Measurements from ENCODE around the gene GPR75. TPM values are rescaled to one million over a fixed set of nuclear protein-coding genes. Genes with fewer than 3 reads are reported as not detected.
"Not testable (repeated sequence)": the region's sequence is repeated elsewhere in the genome, so short reads cannot be mapped to it uniquely, and the experiment has no call there.

Gene GPR75
- total RNA-seq, 1 experiment from 2014 or later, result 5.3 TPM

DNA sequence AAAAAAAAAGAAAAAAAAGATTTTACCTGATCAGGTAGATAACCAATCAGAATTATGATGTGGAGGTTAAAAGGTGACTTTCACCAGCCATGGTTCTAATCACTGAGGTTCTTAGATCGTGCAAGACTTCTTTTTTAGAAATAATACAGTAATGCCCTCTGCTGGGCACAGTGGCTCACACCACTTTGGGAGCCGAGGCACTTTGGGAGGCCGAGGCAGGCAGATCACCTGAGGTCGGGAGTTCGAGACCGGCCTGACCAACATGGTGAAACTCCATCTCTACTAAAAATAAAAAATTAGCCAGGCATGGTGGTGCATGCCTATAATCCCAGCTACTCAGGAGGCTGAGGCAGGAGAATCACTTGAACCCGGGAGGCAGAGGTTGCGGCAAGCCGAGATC lies 36.1 kb downstream of the GPR75 start:
- no CpG with 5 or more reads among the region's 9 CpGs for WGBS (ENCODE audit: extremely low coverage, insufficient read length, low lambda C conversion rate)
- not testable (repeated sequence) for H3K27ac ChIP-seq (ENCODE audit: insufficient read length, low read depth, low read length); H3K27me3 ChIP-seq (ENCODE audit: insufficient read depth, low read length); H2BK15ac ChIP-seq (ENCODE audit: low read depth, low read length); H3K23ac ChIP-seq (ENCODE audit: insufficient read length, low read depth, low read length); H3K9ac ChIP-seq (ENCODE audit: extremely low read depth, insufficient read length, low read length); H3K9me3 Mint-ChIP-seq; H3K36me3 Mint-ChIP-seq (ENCODE audit: insufficient read depth in 1 of 3, low read depth in 3 of 3); H3K9me3 ChIP-seq (ENCODE audit: control insufficient read depth, low read depth, low read length); H3K79me2 ChIP-seq (ENCODE audit: insufficient read depth, low read length); H3K4ac ChIP-seq (ENCODE audit: low read depth, low read length); H3K27ac Mint-ChIP-seq; H3K4me3 Mint-ChIP-seq; H3K14ac ChIP-seq (ENCODE audit: insufficient read depth, low read length); H2BK12ac ChIP-seq (ENCODE audit: insufficient read length, low read depth, low read length); H3K79me1 ChIP-seq (ENCODE audit: insufficient read depth, low read depth, low read length, poor library complexity, severe bottlenecking); H2AFZ ChIP-seq (ENCODE audit: low read length); H3K27me3 Mint-ChIP-seq (ENCODE audit: low read depth); H3K23me2 ChIP-seq (ENCODE audit: insufficient read length, low read depth, low read length, poor library complexity, severe bottlenecking); H2BK5ac ChIP-seq (ENCODE audit: insufficient read length, low read length); H3K18ac ChIP-seq (ENCODE audit: insufficient read length, low read depth, low read length); H2BK20ac ChIP-seq (ENCODE audit: low read depth, low read length, poor library complexity, severe bottlenecking); H2BK120ac ChIP-seq (ENCODE audit: low read depth, low read length, poor library complexity, severe bottlenecking); DNase-seq; H4K20me1 ChIP-seq (ENCODE audit: control insufficient read depth, insufficient read depth, insufficient read length); H4K5ac ChIP-seq (ENCODE audit: insufficient read length, low read depth, low read length); H3T11ph ChIP-seq (ENCODE audit: low read length); H4K91ac ChIP-seq (ENCODE audit: insufficient read length, low read depth, low read length); H2AK5ac ChIP-seq (ENCODE audit: insufficient read length, low read length); H3K4me2 ChIP-seq (ENCODE audit: insufficient read depth, insufficient read length, low read length); H4K8ac ChIP-seq (replicated peaks; ENCODE audit: insufficient read length, low read depth, low read length); H3K56ac ChIP-seq (ENCODE audit: insufficient read length, low read depth, low read length)
- peaks cover 10% of the 10 kb centered on the region; the same call in 1 of the 2 replicates for H3K4me1 ChIP-seq (ENCODE audit: insufficient read depth, low read length)
- TF ChIP-seq, protein P1, sequence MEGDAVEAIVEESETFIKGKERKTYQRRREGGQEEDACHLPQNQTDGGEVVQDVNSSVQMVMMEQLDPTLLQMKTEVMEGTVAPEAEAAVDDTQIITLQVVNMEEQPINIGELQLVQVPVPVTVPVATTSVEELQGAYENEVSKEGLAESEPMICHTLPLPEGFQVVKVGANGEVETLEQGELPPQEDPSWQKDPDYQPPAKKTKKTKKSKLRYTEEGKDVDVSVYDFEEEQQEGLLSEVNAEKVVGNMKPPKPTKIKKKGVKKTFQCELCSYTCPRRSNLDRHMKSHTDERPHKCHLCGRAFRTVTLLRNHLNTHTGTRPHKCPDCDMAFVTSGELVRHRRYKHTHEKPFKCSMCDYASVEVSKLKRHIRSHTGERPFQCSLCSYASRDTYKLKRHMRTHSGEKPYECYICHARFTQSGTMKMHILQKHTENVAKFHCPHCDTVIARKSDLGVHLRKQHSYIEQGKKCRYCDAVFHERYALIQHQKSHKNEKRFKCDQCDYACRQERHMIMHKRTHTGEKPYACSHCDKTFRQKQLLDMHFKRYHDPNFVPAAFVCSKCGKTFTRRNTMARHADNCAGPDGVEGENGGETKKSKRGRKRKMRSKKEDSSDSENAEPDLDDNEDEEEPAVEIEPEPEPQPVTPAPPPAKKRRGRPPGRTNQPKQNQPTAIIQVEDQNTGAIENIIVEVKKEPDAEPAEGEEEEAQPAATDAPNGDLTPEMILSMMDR (conservative IDR thresholded peaks at IDR 0.05), result peak; percentile 57
- H3K4me1 Mint-ChIP-seq, result peaks cover 24 to 32% of the 10 kb centered on the region in 2 experiments
